Kidney (tissue), 14 donors: ENCODE results near the gene PPP1R26. TPM values are rescaled to one million over a fixed set of nuclear protein-coding genes. Genes with fewer than 3 reads are reported as not detected.
"Not testable (repeated sequence)": the region's sequence is repeated elsewhere in the genome, so short reads cannot be mapped to it uniquely, and the experiment has no call there.

Experiments
- DNase-seq, 5 donors: peaks; one replicate each; pipeline ENCODE4 v3.0.0-alpha.2; 2013 to 2020
- FAIRE-seq: peaks from 2 replicates; lab custom pipeline; 2012; peaks lifted over from hg19 to GRCh38; lab: Jason Lieb, UNC
- H3K27ac ChIP-seq, 2 donors: one replicate each; pipeline ENCODE4 v1.7.0; 2013; ENCODE audit warnings: low read depth in 2 of 2, low read length in 2 of 2, inconsistent platforms in 1 of 2
- H3K27me3 ChIP-seq: one replicate; pipeline ENCODE4 v1.7.1; 2013; ENCODE audit warnings: low read length, inconsistent platforms; ENCODE audit not compliant: control insufficient read depth, insufficient read depth
- H3K36me3 ChIP-seq, 3 donors: one replicate each; pipeline versions ENCODE4 v1.7.0 to v1.7.1; 2013; ENCODE audit warnings: low read length in 3 of 3, control low read depth in 1 of 3, inconsistent platforms in 1 of 3; ENCODE audit not compliant: insufficient read depth in 3 of 3, control insufficient read depth in 2 of 3
- H3K4me1 ChIP-seq, 3 donors: one replicate each; pipeline versions ENCODE4 v1.7.0 to v1.7.1; 2013; ENCODE audit warnings: low read length in 3 of 3, inconsistent platforms in 1 of 3, low read depth in 1 of 3; ENCODE audit not compliant: control insufficient read depth in 2 of 3, insufficient read depth in 2 of 3
- H3K4me3 ChIP-seq, 3 donors: one replicate each; pipeline versions ENCODE4 v1.7.0 to v1.8.1; 2013; ENCODE audit warnings: low read length in 3 of 3, control low read depth in 1 of 3, inconsistent platforms in 1 of 3
- H3K9ac ChIP-seq, 3 donors: one replicate each; pipeline versions ENCODE4 v1.7.0 to v1.7.1; 2013; ENCODE audit warnings: low read length in 3 of 3, control low read depth in 1 of 3, inconsistent platforms in 1 of 3
- H3K9me3 ChIP-seq, 3 donors: one replicate each; pipeline versions ENCODE4 v1.7.0 to v1.7.1; 2013; ENCODE audit warnings: low read length in 3 of 3, control low read depth in 1 of 3, inconsistent platforms in 1 of 3; ENCODE audit not compliant: control insufficient read depth in 2 of 3, insufficient read depth in 1 of 3
- CTCF ChIP-seq: IDR thresholded peaks from 3 replicates; pipeline ENCODE4 v1.5.1; 2012; ENCODE audit warnings: mild to moderate bottlenecking, moderate library complexity, borderline replicate concordance; ENCODE audit not compliant: insufficient read depth; ENCODE audit errors: extremely low read depth
- intact Hi-C: fragments of 100-400 bp; cut with DNase I; formaldehyde crosslinking; loops from one replicate; pipeline ENCODE4 v1.11.1; 2022
- polyA plus RNA-seq: library from polyadenylated mRNA; stranded (reverse); fragments of 350-450 nt; fragmentation: Illumina TruSeq; extraction: RNeasy Lipid Tissue Mini Kit (QIAGEN cat#74804); gene quantifications from one replicate; pipeline ENCODE4 v1.2.3, GENCODE V29; 2014; ENCODE audit warnings: low read depth, low replicate concordance; ENCODE audit not compliant: insufficient read depth
- total RNA-seq: library from RNA; stranded (reverse); fragmentation: NEBNext Ultra II Directional; extraction: Animal tissue kit (Norgen Biotek cat#: 25700); gene quantifications from one replicate; pipeline ENCODE4 v1.2.1, GENCODE V29; 2021
- donor health status: control.
- donor health status: control.
- donor health status: control.
- donor health status: control.
- donor health status: control.
- donor health status: DM: yes; HTN: yes; CAD: no.
- donor health status: Normal renal cell carcinoma (clear cell type).

Gene PPP1R26
- total and polyA plus RNA-seq, 2 donors from 2014 or later: 10.2 to 22.0 TPM

DNA sequence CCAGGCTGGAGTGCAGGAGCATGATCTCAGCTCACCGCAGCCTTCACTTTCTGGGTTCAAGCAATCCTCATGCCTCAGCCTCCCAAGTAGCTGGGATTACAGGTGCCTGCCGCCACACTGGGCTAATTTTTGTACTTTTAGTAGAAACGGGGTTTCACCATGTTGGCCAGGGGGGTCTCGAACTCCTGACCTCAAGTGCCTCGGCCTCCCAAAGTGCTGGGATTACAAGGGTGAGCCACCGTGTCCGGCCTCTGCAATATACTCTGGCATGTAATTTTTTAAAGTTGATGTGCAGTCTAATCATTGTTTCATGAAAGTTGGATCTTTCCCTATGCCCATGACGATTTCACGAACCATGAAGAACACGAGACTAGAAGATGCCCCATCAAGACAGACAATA, 28.6 kb upstream of the PPP1R26 start:
- H3K27ac ChIP-seq: no peak overlapping the region
- peaks cover 0 to 4% (median 0%) of the 10 kb centered on the region in 3 donors for H3K9me3 ChIP-seq
- no peak overlapping the region for H3K9ac ChIP-seq
- DNase-seq: no peak
- FAIRE-seq: no peak
- no peak overlapping the region for H3K4me3 ChIP-seq
- H3K36me3 ChIP-seq: no peaks in the 10 kb centered on the region
- no peaks in the 10 kb centered on the region for H3K27me3 ChIP-seq
- intact Hi-C loops: no loop called here
- no peak for TF ChIP-seq CTCF
- H3K4me1 ChIP-seq: no peaks in the 10 kb centered on the region

DNA sequence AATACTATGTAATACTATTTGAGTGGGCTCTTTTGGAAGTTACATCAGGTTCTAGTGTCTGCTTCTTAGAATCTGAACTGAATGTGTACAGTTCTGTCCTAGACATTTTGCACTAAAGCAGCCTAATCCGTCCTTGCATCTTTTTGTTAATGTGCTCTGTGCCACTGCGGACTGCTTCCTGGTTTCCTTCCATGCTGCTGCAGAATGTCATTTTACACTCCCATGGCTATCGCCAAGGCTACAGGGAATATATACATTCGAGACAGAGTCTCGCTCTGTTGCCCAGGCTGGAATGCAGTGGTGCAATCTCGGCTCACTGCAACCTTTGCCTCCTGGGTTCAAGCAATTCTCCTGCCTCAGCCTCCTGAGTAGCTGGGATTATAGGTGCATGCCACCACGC, 27.7 kb upstream of the PPP1R26 start:
- H3K36me3 ChIP-seq, H3K27me3 ChIP-seq, intact Hi-C loops, H3K4me1 ChIP-seq, FAIRE-seq, H3K27ac ChIP-seq, H3K4me3 ChIP-seq, H3K9ac ChIP-seq, H3K9me3 ChIP-seq: not testable (repeated sequence)
- peak in 3 of 5 donors; percentile 35 to 57 (median 52) for DNase-seq

DNA sequence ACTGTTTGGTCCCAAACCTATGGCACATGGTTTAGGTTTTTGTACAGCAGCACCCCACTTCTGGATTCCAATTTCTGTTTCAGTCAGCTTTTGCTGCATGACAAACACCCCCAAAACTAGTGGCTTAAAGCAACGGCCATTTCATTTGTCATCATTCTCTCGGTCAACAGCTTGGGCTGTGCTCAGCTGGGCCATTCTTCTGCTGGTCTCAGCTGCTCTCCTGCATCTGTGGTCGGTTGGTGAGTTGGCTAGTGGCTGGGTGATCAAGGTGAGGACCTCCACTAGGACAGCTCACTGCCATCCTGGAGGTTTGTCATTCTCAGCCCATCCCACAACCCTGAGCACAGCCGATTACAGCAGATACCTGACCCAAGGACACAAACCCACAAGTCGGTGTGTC, 24.8 kb upstream of the PPP1R26 start:
- Histone ChIP-seq H3K4me1 (no peaks in the 10 kb centered on the region), H3K27me3 (no peaks in the 10 kb centered on the region), H3K9me3 (peaks cover 0 to 4% (median 0%) of the 10 kb centered on the region in 3 donors), H3K36me3 (no peaks in the 10 kb centered on the region), H3K4me3 (no peak overlapping the region), H3K9ac (no peak overlapping the region), H3K27ac (no peak overlapping the region)
- intact Hi-C loops: no loop called here
- FAIRE-seq (no peak), DNase-seq (no peak)
- no peak for TF ChIP-seq CTCF

GRCh38 chr9:135455401-135456030, 24.1 kb upstream of the PPP1R26 start:
- H3K4me1 ChIP-seq: no peaks in the 10 kb centered on the region
- TF ChIP-seq CTCF: no peak
- H3K27ac ChIP-seq: no peak overlapping the region
- peaks cover 0 to 4% (median 0%) of the 10 kb centered on the region in 3 donors for H3K9me3 ChIP-seq
- H3K36me3 ChIP-seq: no peaks in the 10 kb centered on the region
- no peaks in the 10 kb centered on the region for H3K27me3 ChIP-seq
- H3K9ac ChIP-seq: no peak overlapping the region
- DNase-seq (peak in 1 of 5 donors; percentile 37), FAIRE-seq (no peak)
- intact Hi-C loops: no loop called here
- no peak overlapping the region for H3K4me3 ChIP-seq
